Natural killer cell (primary cell): Measurements from ENCODE around the gene ITGAL. TPM values are rescaled to one million over a fixed set of nuclear protein-coding genes. Genes with fewer than 3 reads are reported as not detected.

ENCODE experiments used
- ATAC-seq, 3 donors: fragments of 150-1000 bp in 2 of 3; fragments of 200-7000 bp in 1 of 3; cut with Tn5 transposase; 1 replicate in 1 of 3; 2 replicates in 2 of 3; pipeline ENCODE4 v1.10.0; 2021; ENCODE audit warnings: mild to moderate bottlenecking in 2 of 3, moderate library complexity in 2 of 3
- DNase-seq, 2 donors: peaks; one replicate each; pipeline versions ENCODE4 v3.0.0 to v3.0.0-alpha.2; 2013 to 2021; ENCODE audit warnings: mixed read lengths in 1 of 2
- H3K27ac ChIP-seq: one replicate; pipeline ENCODE4 v1.5.1; 2013; ENCODE audit warnings: mild to moderate bottlenecking, low read length
- H3K27me3 ChIP-seq: one replicate; pipeline ENCODE4 v1.6.1; 2013; ENCODE audit warnings: low read length; ENCODE audit not compliant: control insufficient read depth, insufficient read depth
- H3K36me3 ChIP-seq: one replicate; pipeline ENCODE4 v1.6.1; 2013; ENCODE audit warnings: low read length; ENCODE audit not compliant: control insufficient read depth, insufficient read depth
- H3K4me1 ChIP-seq: one replicate; pipeline ENCODE4 v1.6.1; 2013; ENCODE audit warnings: low read length; ENCODE audit not compliant: control insufficient read depth, insufficient read depth
- H3K4me3 ChIP-seq: one replicate; pipeline ENCODE4 v1.5.1; 2013; ENCODE audit warnings: low read length
- H3K9me3 ChIP-seq: one replicate; pipeline ENCODE4 v1.6.1; 2013; ENCODE audit warnings: low read length; ENCODE audit not compliant: control insufficient read depth, insufficient read depth
- H3K27ac Mint-ChIP-seq, 2 donors: one replicate each; pipeline ENCODE4 v1.8.0; 2022; ENCODE audit warnings: mild to moderate bottlenecking in 2 of 2, mixed read lengths in 2 of 2, moderate library complexity in 1 of 2
- H3K27me3 Mint-ChIP-seq, 2 donors: one replicate each; pipeline ENCODE4 v1.8.0; 2022; ENCODE audit warnings: low read depth in 2 of 2, mixed read lengths in 2 of 2
- H3K36me3 Mint-ChIP-seq: one replicate; pipeline ENCODE4 v1.8.0; 2022; ENCODE audit warnings: mixed read lengths
- H3K4me1 Mint-ChIP-seq, 2 donors: one replicate each; pipeline ENCODE4 v1.8.0; 2022; ENCODE audit warnings: mixed read lengths in 2 of 2
- H3K4me3 Mint-ChIP-seq: one replicate; pipeline ENCODE4 v1.8.0; 2022; ENCODE audit warnings: mild to moderate bottlenecking, moderate library complexity, mixed read lengths
- H3K9me3 Mint-ChIP-seq, 2 donors: one replicate each; pipeline ENCODE4 v1.8.0; 2022; ENCODE audit warnings: mixed read lengths in 2 of 2
- CTCF ChIP-seq: fragments of 200-600 bp; IDR thresholded peaks from one replicate; pipeline ENCODE4 v1.8.0; 2022; ENCODE audit warnings: antibody characterized with exemption
- WGBS: methylation state at CpG from one replicate; pipeline ENCODE4 v1.1.7; 2013; ENCODE audit warnings: missing lambda C conversion rate; ENCODE audit not compliant: insufficient coverage; 5-methylcytosine and 5-hydroxymethylcytosine counted together
- intact Hi-C: fragments of 100-400 bp; cut with micrococcal nuclease; formaldehyde crosslinking; loops from one replicate; pipeline ENCODE4 v1.14.2; 2022
- total RNA-seq, 4 donors: library from RNA; stranded (reverse); fragments of 120-200 nt in 1 of 4; gene quantifications; one replicate each; pipeline versions ENCODE4 v1.2.3 to v1.2.4, GENCODE V29; 2013 to 2022

ITGAL gene
- total RNA-seq, 3 donors from 2014 or later (not counting 1 experiment from before 2014, with no cell fraction given): 1,131 to 1,260 (median 1,176) TPM

GRCh38 chr16:30473231-30474073, 910 bp downstream of the ITGAL start:
- H3K4me1 Mint-ChIP-seq: peaks cover 61 to 75% of the 10 kb centered on the region in 2 donors
- no peaks in the 10 kb centered on the region for H3K9me3 ChIP-seq
- no peaks in the 10 kb centered on the region for H3K27me3 ChIP-seq
- peak overlapping the region; percentile 53 for H3K4me3 ChIP-seq
- H3K27ac Mint-ChIP-seq: peak overlapping the region; percentile 95 to 96
- H3K36me3 Mint-ChIP-seq: no peaks in the 10 kb centered on the region
- H3K27me3 Mint-ChIP-seq: no peaks in the 10 kb centered on the region
- H3K27ac ChIP-seq: peak overlapping the region; percentile 88
- no peak for TF ChIP-seq CTCF
- peaks cover 86% of the 10 kb centered on the region for H3K4me1 ChIP-seq
- peaks cover 31% of the 10 kb centered on the region for H3K36me3 ChIP-seq
- DNase-seq: peak; percentile 60 to 72
- peak overlapping the region; percentile 98 for H3K4me3 Mint-ChIP-seq
- peaks cover 0 to 3% of the 10 kb centered on the region in 2 donors for H3K9me3 Mint-ChIP-seq
- peak; percentile 35 to 67 (median 56) for ATAC-seq
- intact Hi-C loops: loop anchor here (2.0 kb wide), 1 partner anchor 177 kb away; the partner anchor contains the start of gene PRR14
- WGBS: 8% methylated on average over 17 of the region's 19 CpGs

- peaks cover 85% of the 10 kb centered on the region for H3K4me1 ChIP-seq
- WGBS: 47% methylated on average over 35 of the region's 35 CpGs
- H3K36me3 Mint-ChIP-seq: no peaks in the 10 kb centered on the region
- DNase-seq (no peak), ATAC-seq (no peak)
- H3K9me3 ChIP-seq: no peaks in the 10 kb centered on the region
- no peak for TF ChIP-seq CTCF
- no peaks in the 10 kb centered on the region for H3K27me3 Mint-ChIP-seq
- peaks cover 37% of the 10 kb centered on the region for H3K36me3 ChIP-seq
- intact Hi-C loops: no loop called here
- H3K27ac Mint-ChIP-seq: peak overlapping the region; percentile 95 to 96
- peaks cover 0 to 3% of the 10 kb centered on the region in 2 donors for H3K9me3 Mint-ChIP-seq
- H3K27ac ChIP-seq: peak overlapping the region; percentile 88
- peaks cover 61 to 81% of the 10 kb centered on the region in 2 donors for H3K4me1 Mint-ChIP-seq
- H3K4me3 Mint-ChIP-seq: peak overlapping the region; percentile 98
- H3K27me3 ChIP-seq: no peaks in the 10 kb centered on the region
- peak overlapping the region; percentile 53 for H3K4me3 ChIP-seq
These were observed 1.5 kb downstream of the ITGAL start for GRCh38 chr16:30474074-30474452.

- H3K27me3 Mint-ChIP-seq: no peaks in the 10 kb centered on the region
- DNase-seq: no peak
- Histone ChIP-seq H3K27me3 (no peaks in the 10 kb centered on the region), H3K27ac (peak overlapping the region; percentile 88), H3K4me3 (peak overlapping the region; percentile 53), H3K9me3 (no peaks in the 10 kb centered on the region), H3K36me3 (peaks cover 41% of the 10 kb centered on the region), H3K4me1 (peaks cover 85% of the 10 kb centered on the region)
- no peak for ATAC-seq
- H3K4me3 Mint-ChIP-seq: peak overlapping the region; percentile 98
- TF ChIP-seq CTCF: no peak
- H3K27ac Mint-ChIP-seq: peak overlapping the region; percentile 95 to 96
- peaks cover 55 to 78% of the 10 kb centered on the region in 2 donors for H3K4me1 Mint-ChIP-seq
- H3K9me3 Mint-ChIP-seq: peaks cover 0 to 3% of the 10 kb centered on the region in 2 donors
- intact Hi-C loops: no loop called here
- no peaks in the 10 kb centered on the region for H3K36me3 Mint-ChIP-seq
- 42% methylated on average over 4 of the region's 7 CpGs for WGBS
These were observed 2.1 kb downstream of the ITGAL start for GRCh38 chr16:30474684-30475083.
